Right renal pelvis (tissue), 4 donors: Measurements from ENCODE around the gene GOLGA3. TPM values are rescaled to one million over a fixed set of nuclear protein-coding genes. Genes with fewer than 3 reads are reported as not detected.
"Not testable (repeated sequence)": the region's sequence is repeated elsewhere in the genome, so short reads cannot be mapped to it uniquely, and the experiment has no call there.

Source experiments
- DNase-seq, 4 donors: peaks; one replicate each; pipeline ENCODE4 v3.0.0-alpha.2; 2013; ENCODE audit warnings: low read depth in 4 of 4, low spot score in 3 of 4, missing footprints in 1 of 4
- polyA plus RNA-seq, 4 donors: library from polyadenylated mRNA; unstranded; fragments of 120-200 nt; gene quantifications; one replicate each; pipeline ENCODE4 v1.2.1, GENCODE V29; 2013; ENCODE audit not compliant: insufficient read length in 4 of 4

Gene GOLGA3
- polyA plus RNA-seq, 4 donors: 22.0 to 26.0 (median 24.3) TPM

- no peak for DNase-seq
These were observed 74.3 kb downstream of the GOLGA3 start for GRCh38 chr12:132754160-132754932.

- not testable (repeated sequence) for DNase-seq
These were observed 75.0 kb downstream of the GOLGA3 start for GRCh38 chr12:132753670-132754069.

GRCh38 chr12:132748319-132748718 lies 80.3 kb downstream of the GOLGA3 start:
- DNase-seq: no peak

GRCh38 chr12:132747896-132748295 lies 80.8 kb downstream of the GOLGA3 start:
- no peak for DNase-seq

GRCh38 chr12:132747395-132747794 lies 81.3 kb downstream of the GOLGA3 start:
- no peak for DNase-seq

- DNase-seq: no peak
These were observed 82.1 kb downstream of the GOLGA3 start for GRCh38 chr12:132746613-132747012.

GRCh38 chr12:132743831-132744230 lies 84.8 kb downstream of the GOLGA3 start:
- DNase-seq: no peak

- no peak for DNase-seq
These were observed 87.0 kb downstream of the GOLGA3 start for GRCh38 chr12:132741620-132742019.

- DNase-seq: no peak
These were observed 88.0 kb downstream of the GOLGA3 start for GRCh38 chr12:132740652-132741051.

- no peak for DNase-seq
These were observed 88.4 kb downstream of the GOLGA3 start for GRCh38 chr12:132740313-132740646.

- no peak for DNase-seq
These were observed 88.9 kb downstream of the GOLGA3 start for GRCh38 chr12:132739600-132740312.

GRCh38 chr12:132736913-132737312 lies 91.8 kb downstream of the GOLGA3 start:
- DNase-seq: no peak

- no peak for DNase-seq
These were observed 92.3 kb downstream of the GOLGA3 start for GRCh38 chr12:132736378-132736777.

- DNase-seq: no peak
These were observed 93.2 kb downstream of the GOLGA3 start for GRCh38 chr12:132735496-132735895.

GRCh38 chr12:132734206-132734605 lies 94.5 kb downstream of the GOLGA3 start:
- no peak for DNase-seq

GRCh38 chr12:132731574-132731973 lies 97.1 kb downstream of the GOLGA3 start:
- DNase-seq: no peak

- DNase-seq: no peak
These were observed 98.3 kb downstream of the GOLGA3 start for GRCh38 chr12:132730353-132730752.

- DNase-seq: no peak
These were observed 98.9 kb downstream of the GOLGA3 start for GRCh38 chr12:132729541-132730320.

GRCh38 chr12:132728502-132728901 lies 100.2 kb downstream of the GOLGA3 start:
- DNase-seq: no peak

GRCh38 chr12:132727091-132727794 lies 101.4 kb downstream of the GOLGA3 start:
- no peak for DNase-seq

- no peak for DNase-seq
These were observed 102.3 kb downstream of the GOLGA3 start for GRCh38 chr12:132726386-132726785.
